ENCODE data around the gene TM4SF20.
A peak's percentile ranks its signal among the peaks of the same experiment; 100 is the strongest.

TM4SF20 gene

GRCh38 chr2:227347117-227347516, 32.0 kb downstream of the TM4SF20 start:
- H3K27me3 ChIP-seq (ENCODE audit: insufficient read depth, poor library complexity, severe bottlenecking), result no peaks in the 10 kb centered on the region
- TF ChIP-seq, protein P1, sequence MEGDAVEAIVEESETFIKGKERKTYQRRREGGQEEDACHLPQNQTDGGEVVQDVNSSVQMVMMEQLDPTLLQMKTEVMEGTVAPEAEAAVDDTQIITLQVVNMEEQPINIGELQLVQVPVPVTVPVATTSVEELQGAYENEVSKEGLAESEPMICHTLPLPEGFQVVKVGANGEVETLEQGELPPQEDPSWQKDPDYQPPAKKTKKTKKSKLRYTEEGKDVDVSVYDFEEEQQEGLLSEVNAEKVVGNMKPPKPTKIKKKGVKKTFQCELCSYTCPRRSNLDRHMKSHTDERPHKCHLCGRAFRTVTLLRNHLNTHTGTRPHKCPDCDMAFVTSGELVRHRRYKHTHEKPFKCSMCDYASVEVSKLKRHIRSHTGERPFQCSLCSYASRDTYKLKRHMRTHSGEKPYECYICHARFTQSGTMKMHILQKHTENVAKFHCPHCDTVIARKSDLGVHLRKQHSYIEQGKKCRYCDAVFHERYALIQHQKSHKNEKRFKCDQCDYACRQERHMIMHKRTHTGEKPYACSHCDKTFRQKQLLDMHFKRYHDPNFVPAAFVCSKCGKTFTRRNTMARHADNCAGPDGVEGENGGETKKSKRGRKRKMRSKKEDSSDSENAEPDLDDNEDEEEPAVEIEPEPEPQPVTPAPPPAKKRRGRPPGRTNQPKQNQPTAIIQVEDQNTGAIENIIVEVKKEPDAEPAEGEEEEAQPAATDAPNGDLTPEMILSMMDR (IDR thresholded peaks at IDR 0.05; ENCODE audit: insufficient read depth, low read length), result no peak
- TF ChIP-seq SPI1 (IDR thresholded peaks at IDR 0.05; ENCODE audit: borderline replicate concordance, low read depth) (no peak), POLR2AphosphoS5 (IDR thresholded peaks at IDR 0.05; ENCODE audit: low read depth) (no peak), GABPA (IDR thresholded peaks at IDR 0.05; ENCODE audit: low read depth) (no peak)
- TF ChIP-seq, protein P2, sequence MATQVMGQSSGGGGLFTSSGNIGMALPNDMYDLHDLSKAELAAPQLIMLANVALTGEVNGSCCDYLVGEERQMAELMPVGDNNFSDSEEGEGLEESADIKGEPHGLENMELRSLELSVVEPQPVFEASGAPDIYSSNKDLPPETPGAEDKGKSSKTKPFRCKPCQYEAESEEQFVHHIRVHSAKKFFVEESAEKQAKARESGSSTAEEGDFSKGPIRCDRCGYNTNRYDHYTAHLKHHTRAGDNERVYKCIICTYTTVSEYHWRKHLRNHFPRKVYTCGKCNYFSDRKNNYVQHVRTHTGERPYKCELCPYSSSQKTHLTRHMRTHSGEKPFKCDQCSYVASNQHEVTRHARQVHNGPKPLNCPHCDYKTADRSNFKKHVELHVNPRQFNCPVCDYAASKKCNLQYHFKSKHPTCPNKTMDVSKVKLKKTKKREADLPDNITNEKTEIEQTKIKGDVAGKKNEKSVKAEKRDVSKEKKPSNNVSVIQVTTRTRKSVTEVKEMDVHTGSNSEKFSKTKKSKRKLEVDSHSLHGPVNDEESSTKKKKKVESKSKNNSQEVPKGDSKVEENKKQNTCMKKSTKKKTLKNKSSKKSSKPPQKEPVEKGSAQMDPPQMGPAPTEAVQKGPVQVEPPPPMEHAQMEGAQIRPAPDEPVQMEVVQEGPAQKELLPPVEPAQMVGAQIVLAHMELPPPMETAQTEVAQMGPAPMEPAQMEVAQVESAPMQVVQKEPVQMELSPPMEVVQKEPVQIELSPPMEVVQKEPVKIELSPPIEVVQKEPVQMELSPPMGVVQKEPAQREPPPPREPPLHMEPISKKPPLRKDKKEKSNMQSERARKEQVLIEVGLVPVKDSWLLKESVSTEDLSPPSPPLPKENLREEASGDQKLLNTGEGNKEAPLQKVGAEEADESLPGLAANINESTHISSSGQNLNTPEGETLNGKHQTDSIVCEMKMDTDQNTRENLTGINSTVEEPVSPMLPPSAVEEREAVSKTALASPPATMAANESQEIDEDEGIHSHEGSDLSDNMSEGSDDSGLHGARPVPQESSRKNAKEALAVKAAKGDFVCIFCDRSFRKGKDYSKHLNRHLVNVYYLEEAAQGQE (IDR thresholded peaks at IDR 0.05; ENCODE audit: insufficient replicate concordance, low read depth), result no peak
- no peak overlapping the region for H3K4me3 ChIP-seq (replicated peaks; ENCODE audit: insufficient read depth, low read length)
- no peak overlapping the region for H3K27ac ChIP-seq (replicated peaks)
- DNase-seq (ENCODE audit: low read depth in 1 of 2, low spot score in 1 of 2), result no peak

- no peak overlapping the region for H3K4me3 ChIP-seq (replicated peaks; ENCODE audit: insufficient read depth, low read length)
- no peak overlapping the region for H3K27ac ChIP-seq (replicated peaks)
- no peak for DNase-seq (ENCODE audit: low read depth in 1 of 2, low spot score in 1 of 2)
- no peak for TF ChIP-seq GABPA (IDR thresholded peaks at IDR 0.05; ENCODE audit: low read depth)
- 0 out of 2 replicates have a peak, but pooled peaks have one; percentile 23 for TF ChIP-seq SPI1 (IDR thresholded peaks at IDR 0.05; ENCODE audit: borderline replicate concordance, low read depth)
- H3K27me3 ChIP-seq (ENCODE audit: insufficient read depth, poor library complexity, severe bottlenecking), result no peaks in the 10 kb centered on the region
Observed at GRCh38 chr2:227344231-227344630, 34.9 kb downstream of the TM4SF20 start.

- H3K27me3 ChIP-seq (ENCODE audit: insufficient read depth, poor library complexity, severe bottlenecking), result no peaks in the 10 kb centered on the region
- TF ChIP-seq, protein P1 (IDR thresholded peaks at IDR 0.05; ENCODE audit: insufficient read depth, low read length), result no peak
- TF ChIP-seq POLR2AphosphoS5 (IDR thresholded peaks at IDR 0.05; ENCODE audit: low read depth) (no peak), GABPA (IDR thresholded peaks at IDR 0.05; ENCODE audit: low read depth) (no peak), SPI1 (IDR thresholded peaks at IDR 0.05; ENCODE audit: borderline replicate concordance, low read depth) (no peak)
- TF ChIP-seq, protein P2 (IDR thresholded peaks at IDR 0.05; ENCODE audit: insufficient replicate concordance, low read depth), result no peak
- DNase-seq (ENCODE audit: low read depth in 1 of 2, low spot score in 1 of 2), result no peak
- H3K4me3 ChIP-seq (replicated peaks; ENCODE audit: insufficient read depth, low read length), result no peak overlapping the region
- no peak overlapping the region for H3K27ac ChIP-seq (replicated peaks)
Observed at GRCh38 chr2:227341553-227341952, 37.6 kb downstream of the TM4SF20 start.

DNA sequence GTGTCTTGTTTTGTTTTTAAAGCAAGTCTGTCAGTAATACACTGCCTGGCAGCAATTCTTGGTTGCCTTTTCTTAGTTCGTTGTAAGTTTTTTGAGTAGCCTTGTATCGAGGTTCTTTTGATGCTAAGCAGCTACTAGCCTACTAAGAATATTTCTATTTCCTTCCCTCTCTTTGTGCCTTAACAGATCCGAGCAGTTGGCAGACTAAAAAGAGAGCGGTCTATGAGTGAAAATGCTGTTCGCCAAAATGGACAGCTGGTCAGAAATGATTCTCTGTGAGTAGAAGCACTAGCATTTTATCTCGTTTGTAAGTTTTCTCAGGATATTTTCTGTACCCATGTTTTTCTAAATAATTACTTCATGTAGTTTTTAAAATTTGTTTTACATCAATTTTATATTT, 39.0 kb downstream of the TM4SF20 start:
- DNase-seq (ENCODE audit: low read depth in 1 of 2, low spot score in 1 of 2), result no peak
- TF ChIP-seq GABPA (IDR thresholded peaks at IDR 0.05; ENCODE audit: low read depth), result no peak
- no peak for TF ChIP-seq POLR2AphosphoS5 (IDR thresholded peaks at IDR 0.05; ENCODE audit: low read depth)
- no peak for TF ChIP-seq SPI1 (IDR thresholded peaks at IDR 0.05; ENCODE audit: borderline replicate concordance, low read depth)
- TF ChIP-seq, protein P2 (IDR thresholded peaks at IDR 0.05; ENCODE audit: insufficient replicate concordance, low read depth), result no peak
- TF ChIP-seq, protein P1 (IDR thresholded peaks at IDR 0.05; ENCODE audit: insufficient read depth, low read length), result no peak
- H3K27me3 ChIP-seq (ENCODE audit: insufficient read depth, poor library complexity, severe bottlenecking), result no peaks in the 10 kb centered on the region
- H3K27ac ChIP-seq (replicated peaks), result no peak overlapping the region
- no peak overlapping the region for H3K4me3 ChIP-seq (replicated peaks; ENCODE audit: insufficient read depth, low read length)
